Esophagus squamous epithelium (tissue), 5 donors: ENCODE measurements around the gene ANP32A. TPM values are rescaled to one million over a fixed set of nuclear protein-coding genes. Genes with fewer than 3 reads are reported as not detected.
A peak's percentile ranks its signal among the peaks of the same experiment; 100 is the strongest.

Experiments used
- DNase-seq: peaks from one replicate; lab custom pipeline; 2025; lab: John Stamatoyannopoulos, UW
- H3K27ac ChIP-seq, 4 donors: fragments of 200-600 bp; sonication (generic); one replicate each; pipeline ENCODE4 v1.5.1; 2016 to 2019; ENCODE audit warnings: mild to moderate bottlenecking in 1 of 4
- H3K27me3 ChIP-seq, 4 donors: fragments of 200-600 bp; sonication (generic); 1 replicate in 3 of 4; 2 replicates in 1 of 4; pipeline versions ENCODE4 v1.5.1 to v1.6.0; 2017 to 2021; ENCODE audit warnings: antibody characterized with exemption in 1 of 4
- H3K36me3 ChIP-seq, 3 donors: fragments of 200-600 bp; sonication (generic); one replicate each; pipeline ENCODE4 v1.5.1; 2016 to 2019
- H3K4me1 ChIP-seq, 3 donors: fragments of 200-600 bp; sonication (generic); one replicate each; pipeline ENCODE4 v1.5.1; 2017 to 2019
- H3K4me3 ChIP-seq, 4 donors: fragments of 200-600 bp; sonication (generic); 1 replicate in 3 of 4; 2 replicates in 1 of 4; pipeline ENCODE4 v1.5.1; 2016 to 2019; ENCODE audit warnings: mild to moderate bottlenecking in 2 of 4, moderate library complexity in 1 of 4
- H3K9me3 ChIP-seq, 3 donors: fragments of 200-600 bp; sonication (generic); one replicate each; pipeline ENCODE4 v1.5.1; 2016 to 2019
- POLR2A ChIP-seq, 4 donors: fragments of 450-650 bp; IDR thresholded peaks; one replicate each; pipeline ENCODE4 v1.6.1; 2017; ENCODE audit warnings: antibody characterized with exemption in 4 of 4, mild to moderate bottlenecking in 4 of 4, moderate library complexity in 3 of 4
- WGBS, 2 donors: methylation state at CpG; one replicate each; pipeline ENCODE4 v1.1.5; 2018; 5-methylcytosine and 5-hydroxymethylcytosine counted together
- intact Hi-C: fragments of 100-400 bp; cut with DNase I; formaldehyde crosslinking; loops from one replicate; pipeline ENCODE4 v1.15.0; 2022
- total RNA-seq, 4 donors: library from RNA; depleted of rRNA; stranded (reverse); fragments of >200 nt; gene quantifications; one replicate each; pipeline ENCODE4 v1.1.0, GENCODE V29; 2016
- TF ChIP-seq, protein P1 (sequence below), 6 experiments: fragments of 450-650 bp in 4 of 6; fragments of 200-600 bp in 2 of 6; sonication (generic) in 2 of 6; IDR thresholded peaks; one replicate each; pipeline ENCODE4 v1.5.1; 2016 to 2019; ENCODE audit warnings: antibody characterized with exemption in 6 of 6, mild to moderate bottlenecking in 4 of 6, moderate library complexity in 4 of 6
- donor health status: DM: yes; HTN: yes; CAD: no.

The ANP32A gene
- total RNA-seq, 4 donors from 2014 or later = 40.1 to 71.5 (median 43.8) TPM

GRCh38 chr15:68819495-68820294 lies 1.0 kb downstream of the ANP32A start:
- TF ChIP-seq, protein P1, sequence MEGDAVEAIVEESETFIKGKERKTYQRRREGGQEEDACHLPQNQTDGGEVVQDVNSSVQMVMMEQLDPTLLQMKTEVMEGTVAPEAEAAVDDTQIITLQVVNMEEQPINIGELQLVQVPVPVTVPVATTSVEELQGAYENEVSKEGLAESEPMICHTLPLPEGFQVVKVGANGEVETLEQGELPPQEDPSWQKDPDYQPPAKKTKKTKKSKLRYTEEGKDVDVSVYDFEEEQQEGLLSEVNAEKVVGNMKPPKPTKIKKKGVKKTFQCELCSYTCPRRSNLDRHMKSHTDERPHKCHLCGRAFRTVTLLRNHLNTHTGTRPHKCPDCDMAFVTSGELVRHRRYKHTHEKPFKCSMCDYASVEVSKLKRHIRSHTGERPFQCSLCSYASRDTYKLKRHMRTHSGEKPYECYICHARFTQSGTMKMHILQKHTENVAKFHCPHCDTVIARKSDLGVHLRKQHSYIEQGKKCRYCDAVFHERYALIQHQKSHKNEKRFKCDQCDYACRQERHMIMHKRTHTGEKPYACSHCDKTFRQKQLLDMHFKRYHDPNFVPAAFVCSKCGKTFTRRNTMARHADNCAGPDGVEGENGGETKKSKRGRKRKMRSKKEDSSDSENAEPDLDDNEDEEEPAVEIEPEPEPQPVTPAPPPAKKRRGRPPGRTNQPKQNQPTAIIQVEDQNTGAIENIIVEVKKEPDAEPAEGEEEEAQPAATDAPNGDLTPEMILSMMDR (IDR thresholded peaks at IDR 0.05) = no peak
- peak in 2 of 4 donors; percentile 41 to 48 for TF ChIP-seq POLR2A (IDR thresholded peaks at IDR 0.05)
- Histone ChIP-seq H3K36me3 (no peaks in the 10 kb centered on the region), H3K27ac (peak overlapping the region; percentile 93 to 98 (median 97)), H3K9me3 (no peaks in the 10 kb centered on the region), H3K4me1 (peaks cover 16 to 39% (median 21%) of the 10 kb centered on the region in 3 donors), H3K27me3 (no peaks in the 10 kb centered on the region), H3K4me3 (peak overlapping the region; percentile 83 to 98 (median 91))
- 0% methylated on average over 17 to 32 of the region's 48 CpGs for WGBS, 2 donors
- no peak for DNase-seq
- intact Hi-C loops = loop anchor here (5.0 kb wide), 1 partner anchor 32 kb away; no protein-coding TSS in a partner anchor

DNA sequence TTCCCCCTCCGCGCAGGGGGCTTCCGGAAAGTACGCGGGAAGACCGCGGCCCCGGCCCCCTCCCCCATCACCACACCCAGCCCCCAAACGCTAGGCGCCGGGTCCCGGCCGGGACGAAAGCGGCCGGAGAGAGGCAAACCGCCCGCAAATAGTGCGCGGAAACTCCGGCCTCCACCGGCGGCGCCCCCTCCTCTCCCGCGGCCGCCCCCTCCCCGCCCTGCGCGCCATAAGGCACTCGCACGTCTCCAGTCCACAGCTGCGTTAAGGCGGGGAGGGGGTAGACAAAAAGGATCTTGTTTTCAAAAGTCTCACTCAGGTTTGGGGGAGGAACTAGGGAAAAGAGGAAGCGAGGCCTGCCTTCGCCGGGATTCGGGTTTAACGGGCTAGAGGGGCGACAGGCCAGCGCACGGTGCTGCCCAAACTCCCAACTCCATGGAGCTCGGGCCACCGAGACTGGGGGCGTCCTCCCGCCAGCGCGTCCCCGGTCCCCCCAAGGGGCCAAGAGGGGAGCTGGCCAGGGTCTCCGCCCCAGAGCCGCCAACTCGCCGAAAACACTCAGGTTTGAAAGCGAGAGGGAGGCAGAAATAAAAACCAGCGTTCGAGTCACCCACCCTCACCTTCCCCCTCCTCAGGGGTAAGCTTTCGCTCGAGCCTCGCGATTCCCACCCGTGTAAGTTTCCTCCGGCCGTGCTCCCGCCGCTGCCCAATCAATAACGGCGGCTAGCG lies 1.8 kb downstream of the ANP32A start:
- Histone ChIP-seq H3K27me3 (no peaks in the 10 kb centered on the region), H3K27ac (peak overlapping the region; percentile 93 to 98 (median 97)), H3K4me1 (peaks cover 16 to 47% (median 21%) of the 10 kb centered on the region in 3 donors), H3K9me3 (no peaks in the 10 kb centered on the region), H3K36me3 (no peaks in the 10 kb centered on the region), H3K4me3 (peak overlapping the region; percentile 83 to 98 (median 91))
- WGBS, 2 donors = 0% methylated on average over 5 to 10 of the region's 68 CpGs
- DNase-seq = no peak
- TF ChIP-seq, protein P1 (IDR thresholded peaks at IDR 0.05) = no peak
- peak in 2 of 4 donors; percentile 36 to 50 for TF ChIP-seq POLR2A (IDR thresholded peaks at IDR 0.05)
- intact Hi-C loops = no loop called here

DNA sequence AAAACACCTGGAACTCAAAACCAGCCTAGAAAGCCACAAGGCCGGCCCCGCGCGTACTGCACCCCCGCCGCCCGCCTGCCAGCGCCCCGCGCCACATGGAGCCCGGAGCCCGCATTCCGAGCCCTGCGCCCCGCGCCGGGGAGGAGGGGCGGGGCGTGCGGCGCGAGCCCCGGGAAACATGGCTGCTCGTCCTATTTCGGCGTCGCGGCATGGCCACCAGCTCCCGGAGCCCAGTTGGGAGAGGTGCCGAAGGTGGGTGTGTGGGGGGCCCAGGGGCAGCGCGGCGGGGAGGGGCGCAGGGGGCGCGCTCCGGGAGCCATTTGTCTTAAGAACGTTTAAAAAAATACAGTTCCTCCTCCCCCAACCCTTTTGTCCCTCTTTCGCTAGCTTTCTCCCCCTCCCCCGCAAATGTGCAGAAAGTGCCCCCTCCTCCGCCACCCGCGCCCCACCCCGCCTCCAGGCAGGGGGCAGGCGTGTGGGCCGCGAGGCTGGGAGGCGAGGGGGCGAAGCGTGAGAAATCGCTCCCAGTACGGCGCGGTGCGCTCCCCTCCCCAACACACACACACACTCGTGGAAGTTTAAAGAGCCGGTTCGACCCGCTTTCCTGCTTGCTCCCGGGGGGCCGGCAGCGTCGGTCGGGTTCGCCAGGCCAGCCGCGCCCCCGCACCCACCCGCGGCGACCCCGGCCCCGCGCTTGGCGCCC lies 2.5 kb downstream of the ANP32A start:
- Histone ChIP-seq H3K27ac (peak overlapping the region; percentile 93 to 98 (median 97)), H3K36me3 (no peaks in the 10 kb centered on the region), H3K9me3 (no peaks in the 10 kb centered on the region), H3K27me3 (no peaks in the 10 kb centered on the region), H3K4me3 (peak overlapping the region; percentile 83 to 98 (median 91)), H3K4me1 (peaks cover 21 to 54% (median 27%) of the 10 kb centered on the region in 3 donors)
- peak in 1 of 4 donors; percentile 32 for TF ChIP-seq POLR2A (IDR thresholded peaks at IDR 0.05)
- TF ChIP-seq, protein P1 (IDR thresholded peaks at IDR 0.05) = peak in 1 of 6 experiments; percentile 31
- intact Hi-C loops = no loop called here
- no peak for DNase-seq
- WGBS, 2 donors = 0% methylated on average over 11 to 25 of the region's 75 CpGs

DNA sequence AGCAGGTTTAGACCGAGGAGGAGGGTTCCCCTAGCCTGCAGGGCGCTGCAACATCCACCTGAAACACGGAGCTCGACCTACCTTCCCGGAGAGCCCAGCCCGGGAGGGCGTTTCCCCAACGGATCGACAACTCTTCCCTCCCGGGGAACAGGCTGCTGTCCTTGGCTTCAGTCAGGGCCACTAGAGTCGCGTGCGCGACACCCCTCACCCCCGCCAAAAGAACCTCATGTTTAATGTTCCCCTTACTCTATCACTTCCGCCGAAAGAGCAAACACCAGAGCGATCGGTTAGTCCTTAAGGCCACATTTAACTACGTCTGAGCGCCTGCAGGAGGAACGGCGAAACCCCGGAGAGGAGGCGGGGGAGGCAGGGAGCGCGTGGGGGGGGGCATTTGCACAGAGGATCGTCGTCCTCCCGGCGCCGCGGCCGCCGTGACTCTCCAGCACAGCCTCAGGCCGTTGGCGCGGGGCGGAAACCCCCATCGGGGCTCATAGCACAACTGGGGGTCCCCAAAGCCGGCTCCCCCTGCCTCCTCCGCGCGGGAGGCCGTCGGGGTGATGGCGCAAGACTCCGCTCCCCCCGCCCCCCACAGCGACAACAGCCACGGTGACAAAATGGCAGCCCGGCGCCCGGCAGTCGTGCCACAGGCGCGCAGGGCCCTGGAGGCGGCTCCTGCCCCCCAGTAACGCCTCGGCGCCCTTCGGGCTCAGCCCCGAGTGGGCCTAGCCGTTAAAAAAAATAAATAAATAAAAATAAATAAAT lies 3.2 kb downstream of the ANP32A start:
- peak overlapping the region; percentile 83 to 98 (median 91) for H3K4me3 ChIP-seq
- no peaks in the 10 kb centered on the region for H3K27me3 ChIP-seq
- H3K27ac ChIP-seq = peak overlapping the region; percentile 93 to 98 (median 97)
- peak in 1 of 4 donors; percentile 19 for TF ChIP-seq POLR2A (IDR thresholded peaks at IDR 0.05)
- TF ChIP-seq, protein P1 (IDR thresholded peaks at IDR 0.05) = no peak
- WGBS, 2 donors = 0 to 3% methylated on average over 7 to 18 of the region's 64 CpGs
- DNase-seq = peak; percentile 17
- intact Hi-C loops = no loop called here
- H3K4me1 ChIP-seq = peaks cover 23 to 57% (median 34%) of the 10 kb centered on the region in 3 donors
- H3K9me3 ChIP-seq = no peaks in the 10 kb centered on the region
- no peaks in the 10 kb centered on the region for H3K36me3 ChIP-seq
